HL-60 (cell line): ENCODE measurements around the gene CDKL2.
A peak's percentile ranks its signal among the peaks of the same experiment; 100 is the strongest.
"Not testable (repeated sequence)": the region's sequence is repeated elsewhere in the genome, so short reads cannot be mapped to it uniquely, and the experiment has no call there.

Experiments used
- DNase-seq, 2 experiments: peaks; one replicate each; pipeline ENCODE4 v3.0.0-alpha.2; 2010 to 2020; ENCODE audit warnings: low read depth in 1 of 2, low spot score in 1 of 2
- H3K27ac ChIP-seq: fragments of 250-450 bp; sonication (Bioruptor Pico); replicated peaks from 2 replicates; pipeline ENCODE4 v1.5.1; 2020; ENCODE audit warnings: mild to moderate bottlenecking, moderate library complexity
- H3K27me3 ChIP-seq: fragments of 250-450 bp; sonication (Bioruptor Pico); 2 replicates; pipeline ENCODE4 v1.5.1; 2021; ENCODE audit warnings: mild to moderate bottlenecking, moderate library complexity; ENCODE audit not compliant: insufficient read depth, poor library complexity, severe bottlenecking
- H3K4me3 ChIP-seq: replicated peaks from 2 replicates; pipeline ENCODE4 v1.5.1; 2011; ENCODE audit warnings: mild to moderate bottlenecking, control low read depth, low read length; ENCODE audit not compliant: insufficient read depth
- GABPA ChIP-seq: IDR thresholded peaks from 2 replicates; pipeline ENCODE4 v1.6.1; 2012; ENCODE audit warnings: low read depth
- POLR2AphosphoS5 ChIP-seq: IDR thresholded peaks from 2 replicates; pipeline ENCODE4 v1.6.1; 2012; ENCODE audit warnings: low read depth
- SPI1 ChIP-seq: IDR thresholded peaks from 2 replicates; pipeline ENCODE4 v1.6.1; 2012; ENCODE audit warnings: low read depth, mild to moderate bottlenecking, borderline replicate concordance
- TF ChIP-seq, protein P1 (sequence below): IDR thresholded peaks from one replicate; pipeline ENCODE4 v1.5.1; 2011; ENCODE audit warnings: low read length, control low read depth, inconsistent platforms; ENCODE audit not compliant: insufficient read depth
- TF ChIP-seq, protein P2 (sequence below): IDR thresholded peaks from 2 replicates; pipeline ENCODE4 v1.6.1; 2012; ENCODE audit warnings: low read depth; ENCODE audit not compliant: insufficient replicate concordance

Gene CDKL2

DNA sequence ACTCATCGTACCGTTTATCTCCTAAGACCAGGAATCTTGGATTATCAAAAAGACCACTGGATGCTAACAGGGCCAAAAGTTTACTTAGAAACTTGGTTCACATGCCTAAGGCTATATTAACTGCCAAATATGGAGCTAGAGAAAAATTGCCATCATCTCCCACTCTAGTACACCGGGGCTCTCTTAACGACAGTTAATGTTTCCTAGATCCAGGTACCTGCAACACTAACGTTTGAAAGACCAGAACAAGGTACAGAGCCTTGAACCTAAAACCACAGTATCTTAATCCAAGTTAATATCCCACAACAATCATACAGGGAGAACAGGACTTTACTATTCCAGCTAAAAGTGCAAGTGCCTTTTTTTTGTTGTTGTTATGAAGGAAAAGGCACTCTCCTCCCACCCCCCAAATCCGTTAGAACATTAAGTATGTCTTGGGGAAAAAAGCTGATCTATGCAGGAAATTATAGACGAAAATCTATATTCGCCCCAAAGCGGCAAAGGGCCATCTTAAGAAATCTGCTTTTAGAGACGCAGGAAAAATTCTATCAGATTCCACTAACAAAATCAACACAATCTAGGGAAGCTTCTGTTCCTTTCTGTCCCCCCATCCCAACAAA is 41.6 kb upstream of the CDKL2 start:
- Histone ChIP-seq H3K27ac (peak overlapping the region; percentile 89), H3K27me3 (no peaks in the 10 kb centered on the region), H3K4me3 (peak overlapping the region; percentile 96)
- DNase-seq: no peak
- TF ChIP-seq SPI1 (no peak), GABPA (no peak), POLR2AphosphoS5 (no peak)
- TF ChIP-seq, protein P1, sequence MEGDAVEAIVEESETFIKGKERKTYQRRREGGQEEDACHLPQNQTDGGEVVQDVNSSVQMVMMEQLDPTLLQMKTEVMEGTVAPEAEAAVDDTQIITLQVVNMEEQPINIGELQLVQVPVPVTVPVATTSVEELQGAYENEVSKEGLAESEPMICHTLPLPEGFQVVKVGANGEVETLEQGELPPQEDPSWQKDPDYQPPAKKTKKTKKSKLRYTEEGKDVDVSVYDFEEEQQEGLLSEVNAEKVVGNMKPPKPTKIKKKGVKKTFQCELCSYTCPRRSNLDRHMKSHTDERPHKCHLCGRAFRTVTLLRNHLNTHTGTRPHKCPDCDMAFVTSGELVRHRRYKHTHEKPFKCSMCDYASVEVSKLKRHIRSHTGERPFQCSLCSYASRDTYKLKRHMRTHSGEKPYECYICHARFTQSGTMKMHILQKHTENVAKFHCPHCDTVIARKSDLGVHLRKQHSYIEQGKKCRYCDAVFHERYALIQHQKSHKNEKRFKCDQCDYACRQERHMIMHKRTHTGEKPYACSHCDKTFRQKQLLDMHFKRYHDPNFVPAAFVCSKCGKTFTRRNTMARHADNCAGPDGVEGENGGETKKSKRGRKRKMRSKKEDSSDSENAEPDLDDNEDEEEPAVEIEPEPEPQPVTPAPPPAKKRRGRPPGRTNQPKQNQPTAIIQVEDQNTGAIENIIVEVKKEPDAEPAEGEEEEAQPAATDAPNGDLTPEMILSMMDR: no peak
- TF ChIP-seq, protein P2, sequence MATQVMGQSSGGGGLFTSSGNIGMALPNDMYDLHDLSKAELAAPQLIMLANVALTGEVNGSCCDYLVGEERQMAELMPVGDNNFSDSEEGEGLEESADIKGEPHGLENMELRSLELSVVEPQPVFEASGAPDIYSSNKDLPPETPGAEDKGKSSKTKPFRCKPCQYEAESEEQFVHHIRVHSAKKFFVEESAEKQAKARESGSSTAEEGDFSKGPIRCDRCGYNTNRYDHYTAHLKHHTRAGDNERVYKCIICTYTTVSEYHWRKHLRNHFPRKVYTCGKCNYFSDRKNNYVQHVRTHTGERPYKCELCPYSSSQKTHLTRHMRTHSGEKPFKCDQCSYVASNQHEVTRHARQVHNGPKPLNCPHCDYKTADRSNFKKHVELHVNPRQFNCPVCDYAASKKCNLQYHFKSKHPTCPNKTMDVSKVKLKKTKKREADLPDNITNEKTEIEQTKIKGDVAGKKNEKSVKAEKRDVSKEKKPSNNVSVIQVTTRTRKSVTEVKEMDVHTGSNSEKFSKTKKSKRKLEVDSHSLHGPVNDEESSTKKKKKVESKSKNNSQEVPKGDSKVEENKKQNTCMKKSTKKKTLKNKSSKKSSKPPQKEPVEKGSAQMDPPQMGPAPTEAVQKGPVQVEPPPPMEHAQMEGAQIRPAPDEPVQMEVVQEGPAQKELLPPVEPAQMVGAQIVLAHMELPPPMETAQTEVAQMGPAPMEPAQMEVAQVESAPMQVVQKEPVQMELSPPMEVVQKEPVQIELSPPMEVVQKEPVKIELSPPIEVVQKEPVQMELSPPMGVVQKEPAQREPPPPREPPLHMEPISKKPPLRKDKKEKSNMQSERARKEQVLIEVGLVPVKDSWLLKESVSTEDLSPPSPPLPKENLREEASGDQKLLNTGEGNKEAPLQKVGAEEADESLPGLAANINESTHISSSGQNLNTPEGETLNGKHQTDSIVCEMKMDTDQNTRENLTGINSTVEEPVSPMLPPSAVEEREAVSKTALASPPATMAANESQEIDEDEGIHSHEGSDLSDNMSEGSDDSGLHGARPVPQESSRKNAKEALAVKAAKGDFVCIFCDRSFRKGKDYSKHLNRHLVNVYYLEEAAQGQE: no peak

DNA sequence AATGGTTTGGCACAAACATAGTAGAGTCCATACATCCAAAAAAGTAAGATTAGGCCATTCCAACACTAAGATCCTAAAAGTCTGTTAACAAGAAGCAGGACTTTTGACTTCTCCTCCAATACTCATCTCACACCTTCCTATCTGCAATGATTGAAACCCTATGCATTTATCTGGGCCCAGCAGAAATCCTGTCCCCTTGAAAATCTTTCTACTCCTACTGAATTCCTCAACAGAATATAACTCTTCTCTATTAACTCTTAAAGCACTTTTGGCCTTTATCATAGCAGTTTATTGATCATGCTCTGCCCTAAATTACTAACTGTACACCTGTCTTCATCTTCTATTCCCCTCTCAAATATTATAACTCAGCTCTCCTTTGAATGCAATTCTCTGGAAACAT is 38.3 kb upstream of the CDKL2 start:
- no peak for DNase-seq
- TF ChIP-seq, protein P1: no peak
- TF ChIP-seq POLR2AphosphoS5: no peak
- TF ChIP-seq GABPA: no peak
- TF ChIP-seq, protein P2: no peak
- no peak for TF ChIP-seq SPI1
- no peaks in the 10 kb centered on the region for H3K27me3 ChIP-seq
- no peak overlapping the region for H3K4me3 ChIP-seq
- no peak overlapping the region for H3K27ac ChIP-seq

DNA sequence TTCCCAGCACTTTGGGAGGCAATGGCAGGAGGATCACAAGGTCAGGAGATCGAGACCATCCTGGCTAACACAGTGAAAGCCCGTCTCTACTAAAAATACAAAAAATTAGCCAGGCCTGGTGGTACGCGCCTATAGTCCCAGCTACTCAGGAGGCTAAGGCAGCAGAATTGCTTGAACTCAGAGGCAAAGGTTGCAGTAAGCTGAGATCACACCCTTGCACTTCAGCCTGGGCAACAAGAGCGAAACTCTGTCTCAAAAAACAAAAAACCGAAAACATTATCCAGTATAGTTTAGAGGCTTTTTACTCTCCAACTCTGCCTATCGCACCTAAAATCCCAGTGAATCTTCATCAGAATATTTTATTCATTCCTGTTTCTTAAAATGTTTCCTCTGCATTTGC is 37.3 kb upstream of the CDKL2 start:
- not testable (repeated sequence) for H3K4me3 ChIP-seq, H3K27ac ChIP-seq, H3K27me3 ChIP-seq, DNase-seq

DNA sequence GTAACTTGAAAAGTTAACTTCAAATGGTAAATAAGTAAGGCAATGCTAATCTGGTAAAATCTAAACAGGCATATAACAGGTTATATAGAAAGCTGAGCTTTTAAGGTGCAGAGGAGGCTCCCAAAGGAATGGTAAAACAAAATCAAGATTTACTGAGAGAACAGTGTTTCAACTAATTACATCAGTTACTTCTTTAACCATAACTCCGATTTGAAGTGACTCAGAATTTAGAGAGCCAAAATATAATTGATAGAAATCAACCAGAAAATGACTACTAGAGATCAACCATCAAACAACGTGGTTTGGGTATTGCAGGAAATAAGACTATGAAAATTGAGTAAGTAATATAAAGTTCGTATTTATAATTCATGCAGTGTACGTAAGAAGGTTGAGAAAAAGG is 36.0 kb upstream of the CDKL2 start:
- no peak for DNase-seq
- H3K4me3 ChIP-seq: no peak overlapping the region
- H3K27ac ChIP-seq: no peak overlapping the region
- TF ChIP-seq SPI1 (no peak), GABPA (no peak)
- TF ChIP-seq, protein P1: no peak
- TF ChIP-seq, protein P2: no peak
- no peaks in the 10 kb centered on the region for H3K27me3 ChIP-seq

DNA sequence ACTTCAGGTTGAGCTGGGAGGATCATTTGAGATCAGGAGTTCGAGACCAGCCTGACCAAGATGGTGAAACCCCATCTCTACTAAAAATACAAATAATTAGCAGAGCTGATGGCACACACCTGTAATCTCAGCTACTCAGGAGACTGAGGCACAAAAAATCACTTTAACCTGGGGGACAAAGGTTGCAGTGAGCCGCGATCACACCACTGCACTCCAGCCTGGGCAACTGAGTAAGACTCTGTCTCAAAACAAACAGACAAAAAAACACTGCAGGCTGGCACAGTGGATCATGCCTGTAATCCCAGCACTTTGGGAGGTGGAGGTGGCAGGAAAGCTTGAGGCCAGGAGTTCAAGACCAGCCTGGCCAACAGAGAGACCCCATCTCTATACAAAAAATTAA is 34.3 kb upstream of the CDKL2 start:
- not testable (repeated sequence) for H3K4me3 ChIP-seq, DNase-seq, H3K27ac ChIP-seq, H3K27me3 ChIP-seq
